Aorta (tissue), 5 donors: ENCODE results near the gene SESN2. TPM values are rescaled to one million over a fixed set of nuclear protein-coding genes. Genes with fewer than 3 reads are reported as not detected.

ENCODE experiments used
- ATAC-seq: fragments of 200-7000 bp; cut with Tn5 transposase; one replicate; pipeline ENCODE4 v1.9.1; 2022; ENCODE audit warnings: moderate library complexity; ENCODE audit not compliant: low FRiP score
- DNase-seq, 2 donors: peaks; one replicate each; pipeline ENCODE4 v3.0.0-alpha.2; 2020
- H3K27ac ChIP-seq, 2 donors: one replicate each; pipeline ENCODE4 v1.5.1; 2013; ENCODE audit warnings: low read length in 2 of 2, mild to moderate bottlenecking in 2 of 2, moderate library complexity in 2 of 2, control low read depth in 1 of 2, inconsistent platforms in 1 of 2, low read depth in 1 of 2
- H3K27me3 ChIP-seq, 2 donors: one replicate each; pipeline ENCODE4 v1.6.1; 2013; ENCODE audit warnings: control low read depth in 1 of 2, low read length in 1 of 2, mild to moderate bottlenecking in 1 of 2, moderate library complexity in 1 of 2; ENCODE audit not compliant: insufficient read depth in 2 of 2, control insufficient read depth in 1 of 2
- H3K36me3 ChIP-seq, 2 donors: one replicate each; pipeline ENCODE4 v1.6.1; 2013; ENCODE audit warnings: control low read depth in 1 of 2, low read length in 1 of 2, mild to moderate bottlenecking in 1 of 2; ENCODE audit not compliant: insufficient read depth in 2 of 2, control insufficient read depth in 1 of 2
- H3K4me1 ChIP-seq, 2 donors: one replicate each; pipeline ENCODE4 v1.6.1; 2013; ENCODE audit warnings: low read length in 2 of 2, control low read depth in 1 of 2, mild to moderate bottlenecking in 1 of 2, moderate library complexity in 1 of 2; ENCODE audit not compliant: insufficient read depth in 2 of 2, control insufficient read depth in 1 of 2
- H3K4me3 ChIP-seq, 2 donors: one replicate each; pipeline ENCODE4 v1.5.1; 2013; ENCODE audit warnings: low read length in 2 of 2, control low read depth in 1 of 2, mild to moderate bottlenecking in 1 of 2
- H3K9me3 ChIP-seq: one replicate; pipeline ENCODE4 v1.6.1; 2013; ENCODE audit warnings: mild to moderate bottlenecking, low read length; ENCODE audit not compliant: control insufficient read depth
- WGBS, 2 donors: extraction: QIAGEN DNeasy Blood & Tissue Kit; methylation state at CpG; one replicate each; pipeline ENCODE4 v1.1.7; 2013; 5-methylcytosine and 5-hydroxymethylcytosine counted together
- intact Hi-C, 2 donors: fragments of 100-400 bp; cut with DNase I; formaldehyde crosslinking; loops; one replicate each; pipeline versions ENCODE4 v1.14.2 to v1.15.0; 2022
- polyA plus RNA-seq, 2 donors: library from polyadenylated mRNA; stranded (reverse); fragments of 200-250 nt; gene quantifications; one replicate each; pipeline ENCODE4 v1.2.3, GENCODE V29; 2013
- total RNA-seq, 2 donors: library from RNA; stranded (reverse); fragmentation: NEBNext Ultra II Directional; extraction: Animal tissue kit (Norgen Biotek cat#: 25700); gene quantifications; one replicate each; pipeline ENCODE4 v1.2.1, GENCODE V29; 2021
- donor health status: healthy with polysubstance abuse.
- donor health status: Bipolar disorder and iron deficiency.
- donor health status: DM: no; HTN: no; CAD: no.
- donor health status: DM: no; HTN: no; CAD: no.
- donor health status: DM: yes; HTN: yes; CAD: no.

SESN2 gene
- total and polyA plus RNA-seq, 4 donors: 5.3 to 11.1 (median 7.7) TPM

GRCh38 chr1:28273216-28273860, 14.0 kb downstream of the SESN2 start:
- no peak overlapping the region for H3K27ac ChIP-seq
- no peaks in the 10 kb centered on the region for H3K9me3 ChIP-seq
- peaks cover 3 to 6% of the 10 kb centered on the region in 2 donors for H3K36me3 ChIP-seq
- DNase-seq (no peak), ATAC-seq (no peak)
- H3K27me3 ChIP-seq: no peaks in the 10 kb centered on the region
- 71 to 78% methylated on average over 17 of the region's 17 CpGs for WGBS, 2 donors
- intact Hi-C loops: no loop called here
- H3K4me1 ChIP-seq: no peaks in the 10 kb centered on the region
- no peak overlapping the region for H3K4me3 ChIP-seq

GRCh38 chr1:28278763-28279162, 19.4 kb downstream of the SESN2 start:
- H3K36me3 ChIP-seq: peaks cover 7 to 13% of the 10 kb centered on the region in 2 donors

GRCh38 chr1:28279721-28280120, 20.4 kb downstream of the SESN2 start:
- ATAC-seq (no peak), DNase-seq (no peak)
- Histone ChIP-seq H3K4me3 (no peak overlapping the region), H3K4me1 (no peaks in the 10 kb centered on the region), H3K9me3 (no peaks in the 10 kb centered on the region), H3K36me3 (peaks cover 7 to 10% of the 10 kb centered on the region in 2 donors), H3K27ac (no peak overlapping the region), H3K27me3 (no peaks in the 10 kb centered on the region)
- intact Hi-C loops: no loop called here
- 94 to 97% methylated on average over 7 of the region's 7 CpGs for WGBS, 2 donors

More at GRCh38 chr1:28278763-28279162, 19.4 kb downstream of the SESN2 start:
- Histone ChIP-seq H3K27ac (no peak overlapping the region), H3K27me3 (no peaks in the 10 kb centered on the region), H3K9me3 (no peaks in the 10 kb centered on the region), H3K4me3 (no peak overlapping the region), H3K4me1 (no peaks in the 10 kb centered on the region)
- 86 to 92% methylated on average over 5 of the region's 5 CpGs for WGBS, 2 donors
- ATAC-seq (no peak), DNase-seq (no peak)
- intact Hi-C loops: no loop called here

GRCh38 chr1:28280501-28280900, 21.2 kb downstream of the SESN2 start:
- WGBS, 2 donors: 91% methylated on average over 8 of the region's 8 CpGs
- intact Hi-C loops: no loop called here
- Histone ChIP-seq H3K9me3 (no peaks in the 10 kb centered on the region), H3K4me1 (no peaks in the 10 kb centered on the region), H3K36me3 (peaks cover 7 to 9% of the 10 kb centered on the region in 2 donors), H3K27ac (no peak overlapping the region), H3K27me3 (no peaks in the 10 kb centered on the region), H3K4me3 (no peak overlapping the region)
- DNase-seq (no peak), ATAC-seq (no peak)

GRCh38 chr1:28280977-28281381, 21.7 kb downstream of the SESN2 start:
- Histone ChIP-seq H3K27me3 (no peaks in the 10 kb centered on the region), H3K36me3 (peaks cover 7 to 9% of the 10 kb centered on the region in 2 donors), H3K9me3 (no peaks in the 10 kb centered on the region), H3K27ac (no peak overlapping the region), H3K4me3 (no peak overlapping the region), H3K4me1 (no peaks in the 10 kb centered on the region)
- intact Hi-C loops: no loop called here
- no peak for ATAC-seq
- no peak for DNase-seq
- 84 to 88% methylated on average over 5 of the region's 5 CpGs for WGBS, 2 donors

GRCh38 chr1:28281608-28282425, 22.5 kb downstream of the SESN2 start:
- no peaks in the 10 kb centered on the region for H3K9me3 ChIP-seq
- no peaks in the 10 kb centered on the region for H3K4me1 ChIP-seq
- ATAC-seq (no peak), DNase-seq (no peak)
- no peak overlapping the region for H3K27ac ChIP-seq
- H3K4me3 ChIP-seq: no peak overlapping the region
- no peaks in the 10 kb centered on the region for H3K27me3 ChIP-seq
- intact Hi-C loops: no loop called here
- WGBS, 2 donors: 86 to 90% methylated on average over 14 of the region's 14 CpGs
- H3K36me3 ChIP-seq: peaks cover 7 to 9% of the 10 kb centered on the region in 2 donors

GRCh38 chr1:28282426-28283407, 23.4 kb downstream of the SESN2 start:
- Histone ChIP-seq H3K27me3 (no peaks in the 10 kb centered on the region), H3K9me3 (no peaks in the 10 kb centered on the region), H3K27ac (no peak overlapping the region), H3K36me3 (peaks cover 7 to 9% of the 10 kb centered on the region in 2 donors), H3K4me1 (no peaks in the 10 kb centered on the region), H3K4me3 (no peak overlapping the region)
- intact Hi-C loops: no loop called here
- DNase-seq: no peak
- ATAC-seq: no peak
- WGBS, 2 donors: 83 to 84% methylated on average over 14 of the region's 14 CpGs

GRCh38 chr1:28286111-28286510, 26.8 kb downstream of the SESN2 start:
- DNase-seq: no peak
- 54 to 72% methylated on average over 2 of the region's 2 CpGs for WGBS, 2 donors
- Histone ChIP-seq H3K36me3 (peaks cover 0 to 2% of the 10 kb centered on the region in 2 donors), H3K27me3 (no peaks in the 10 kb centered on the region), H3K4me1 (no peaks in the 10 kb centered on the region), H3K9me3 (no peaks in the 10 kb centered on the region), H3K4me3 (no peak overlapping the region), H3K27ac (no peak overlapping the region)
- ATAC-seq: no peak
- intact Hi-C loops: no loop called here
